GM18861 (cell line): ENCODE measurements around the gene CNTN4.

Source experiments
- ATAC-seq: cut with Tn5 transposase; IDR thresholded peaks from one replicate; pipeline ENCODE4 v1.9.1; 2021; ENCODE audit not compliant: unreplicated experiment

Gene CNTN4

DNA sequence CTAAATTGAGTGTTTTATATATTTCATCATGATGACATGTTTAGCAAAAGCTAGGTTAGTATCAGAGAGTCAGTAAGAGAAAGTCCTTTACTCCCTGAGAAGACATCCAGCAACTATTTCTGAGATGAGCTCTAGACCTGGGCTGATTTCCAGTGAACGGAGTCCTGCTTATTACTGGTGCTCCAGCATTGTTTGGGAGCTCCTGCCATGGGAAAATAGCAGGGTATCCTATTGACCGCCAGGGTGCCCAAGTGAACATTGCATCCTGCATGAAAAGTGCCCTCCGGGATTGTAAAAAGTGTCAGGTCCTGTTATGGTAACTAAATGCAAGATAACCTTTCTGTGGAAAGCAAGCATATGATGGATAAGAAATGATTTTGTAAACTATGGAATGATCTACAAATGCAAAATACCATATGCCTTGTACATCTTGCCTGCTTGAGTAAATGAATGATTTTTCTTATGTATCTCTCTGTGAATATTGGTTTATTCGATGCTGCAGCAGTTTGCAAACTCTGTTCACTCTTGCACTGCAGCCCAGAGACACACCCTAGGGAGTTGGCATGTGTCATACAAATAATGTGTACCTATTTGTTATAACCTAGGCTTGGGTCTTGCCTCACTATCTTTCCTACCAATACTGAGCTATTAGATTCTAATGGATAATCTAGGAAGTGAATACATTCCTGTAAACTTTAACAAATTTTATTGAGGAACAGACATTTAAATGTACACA lies 914.8 kb downstream of the CNTN4 start:
- ATAC-seq = no peak

DNA sequence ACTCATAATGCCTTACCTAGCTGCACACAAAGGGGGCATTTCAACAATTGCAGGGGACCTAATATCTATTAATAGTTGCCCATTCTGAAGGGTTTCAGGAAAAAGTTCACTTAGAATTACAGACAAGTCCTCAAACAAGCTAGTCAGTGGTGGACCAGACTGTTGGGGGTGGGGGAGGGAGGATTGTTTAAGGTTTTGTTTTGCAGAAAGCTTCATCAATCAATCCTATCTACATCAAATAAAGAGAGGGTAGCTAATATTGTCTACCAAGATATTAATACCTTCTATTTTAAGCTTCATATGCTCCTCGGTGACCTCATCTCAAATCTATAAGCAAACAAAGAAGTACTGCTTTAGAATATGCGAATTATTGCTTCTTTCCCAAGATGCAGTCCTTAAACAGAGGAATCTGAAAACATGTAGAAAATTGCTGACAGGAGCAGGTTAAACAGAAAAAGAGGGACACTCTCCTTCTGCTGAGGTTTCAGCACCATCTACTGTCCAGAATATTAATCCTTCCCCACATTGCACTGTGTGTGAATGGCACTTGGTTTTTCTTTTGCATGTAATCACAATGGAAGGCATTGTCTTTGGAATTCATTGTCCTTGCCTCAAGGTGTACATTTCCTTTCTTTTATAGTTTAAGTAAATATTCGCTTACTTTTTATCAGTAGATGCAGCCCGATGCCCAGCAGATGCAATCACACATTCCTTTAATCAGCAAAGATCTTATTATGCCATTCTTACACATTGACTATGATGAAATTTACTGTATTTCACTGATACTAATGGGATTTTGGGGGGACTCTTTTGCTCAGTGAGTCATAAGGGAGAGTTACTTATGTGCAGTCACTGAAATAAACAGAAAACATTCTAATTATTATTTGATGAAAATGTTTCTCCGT lies 916.8 kb downstream of the CNTN4 start:
- peak; percentile 78 for ATAC-seq

DNA sequence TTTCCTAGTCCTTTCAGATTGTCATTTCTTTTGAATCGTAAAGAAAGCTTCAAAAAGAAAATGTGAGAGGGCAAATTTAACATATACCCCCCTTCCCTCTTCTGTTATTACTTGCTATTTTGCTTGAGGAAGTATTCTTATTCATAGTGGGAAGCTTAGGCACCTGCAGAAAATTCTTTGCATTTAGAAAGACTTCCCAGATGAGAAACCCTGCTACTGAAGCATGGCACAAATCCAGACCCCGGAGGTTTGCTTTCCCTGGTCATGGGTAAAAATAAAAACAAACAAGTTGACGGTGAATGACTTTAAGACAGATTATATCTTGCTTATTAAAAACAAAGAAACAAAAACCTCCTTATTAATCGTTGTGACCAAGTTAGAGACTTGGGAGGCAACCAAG lies 917.6 kb downstream of the CNTN4 start:
- ATAC-seq = no peak

DNA sequence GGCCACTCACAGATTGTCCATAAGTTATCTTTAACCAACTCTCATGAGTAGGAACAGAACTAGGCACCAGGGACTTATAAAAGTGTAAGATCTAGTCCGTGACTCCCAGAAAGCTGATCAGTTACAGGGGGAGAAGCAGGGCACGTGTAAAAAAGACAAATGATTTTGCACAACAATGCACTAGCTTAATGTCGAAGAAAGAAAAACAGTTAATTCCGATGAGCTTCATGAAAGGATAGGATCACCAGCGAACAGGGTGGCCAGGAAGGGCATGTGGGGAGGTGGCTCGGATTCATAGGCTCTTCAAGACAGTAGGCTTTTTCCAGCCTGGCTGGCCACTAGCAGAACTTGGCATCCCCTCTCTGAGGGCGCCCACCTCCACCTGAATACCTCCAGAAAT lies 921.5 kb downstream of the CNTN4 start:
- ATAC-seq = no peak

DNA sequence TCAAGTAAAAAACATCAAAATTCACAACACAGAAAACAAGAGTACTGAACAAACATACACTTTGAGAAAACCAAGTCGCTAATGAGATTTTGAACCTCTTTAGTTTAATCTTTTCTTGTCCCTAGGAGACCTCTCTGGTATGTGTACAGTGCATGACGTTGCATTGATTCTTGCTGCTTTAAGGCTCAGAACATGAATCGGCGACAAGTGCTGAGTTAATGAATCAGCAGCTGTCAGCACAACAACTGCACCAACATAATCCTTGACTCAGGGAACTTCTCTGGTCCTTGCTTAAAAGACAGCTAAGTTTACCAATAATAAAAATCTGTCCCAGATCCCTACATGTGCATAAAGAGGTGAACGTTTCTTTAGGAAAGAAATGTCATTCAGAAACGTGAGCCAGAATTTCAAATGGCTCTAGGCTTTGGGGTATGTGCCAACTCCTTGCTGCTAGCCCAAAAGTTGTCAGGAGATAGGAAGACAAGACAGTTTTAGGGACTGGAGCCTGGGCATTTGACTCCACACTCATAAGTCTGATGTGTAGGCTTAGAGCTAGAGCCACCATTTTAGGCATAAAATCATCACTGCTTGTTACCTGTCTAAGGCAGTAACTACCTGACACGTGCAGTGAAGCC lies 924.6 kb downstream of the CNTN4 start:
- ATAC-seq = no peak

DNA sequence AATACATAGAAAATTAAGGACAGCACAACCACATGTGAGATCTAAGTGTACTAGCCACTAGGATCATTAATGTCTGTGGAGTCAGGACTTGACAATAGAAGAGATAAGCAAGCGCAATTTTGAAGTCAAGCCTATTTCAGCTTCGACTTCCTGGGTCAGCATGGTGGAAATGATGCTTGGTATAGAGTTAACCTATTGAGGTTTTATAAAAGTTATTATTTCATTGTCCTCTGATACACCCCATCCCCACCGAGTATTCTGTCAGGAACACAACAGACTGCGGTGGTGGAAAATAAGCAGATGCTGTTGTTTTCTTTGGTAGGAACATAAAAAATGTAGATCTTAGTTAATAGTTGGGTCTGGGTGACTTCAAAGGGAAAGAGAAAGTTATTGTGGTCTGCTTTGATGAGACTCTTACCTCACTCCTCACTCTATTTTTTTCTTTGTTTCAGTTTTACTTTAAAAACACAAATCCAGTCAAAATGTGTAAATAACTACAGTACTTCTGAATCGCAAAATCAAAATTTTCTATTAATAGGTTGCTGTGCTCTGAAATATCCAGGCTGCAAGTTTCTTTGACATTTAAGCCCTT lies 929.4 kb downstream of the CNTN4 start:
- peak; percentile 96 for ATAC-seq

DNA sequence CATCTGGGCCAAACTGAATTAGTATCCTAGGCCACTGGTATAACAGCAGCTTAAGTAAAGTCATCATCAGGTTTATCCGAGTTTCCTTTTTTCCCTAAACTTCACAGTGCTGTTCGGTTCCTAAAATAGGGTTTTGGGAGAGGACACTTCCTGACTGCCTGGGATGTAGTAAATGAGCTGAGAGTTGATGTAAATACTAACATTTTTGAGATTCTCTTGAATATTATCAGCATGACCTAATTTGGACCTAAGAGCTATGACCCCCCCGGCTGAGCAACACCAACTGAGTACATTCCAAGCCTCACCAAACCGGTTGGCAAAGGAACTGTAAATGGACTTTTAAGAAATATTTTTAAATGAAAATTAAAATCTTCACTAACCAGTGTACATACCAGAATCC lies 932.7 kb downstream of the CNTN4 start:
- no peak for ATAC-seq

DNA sequence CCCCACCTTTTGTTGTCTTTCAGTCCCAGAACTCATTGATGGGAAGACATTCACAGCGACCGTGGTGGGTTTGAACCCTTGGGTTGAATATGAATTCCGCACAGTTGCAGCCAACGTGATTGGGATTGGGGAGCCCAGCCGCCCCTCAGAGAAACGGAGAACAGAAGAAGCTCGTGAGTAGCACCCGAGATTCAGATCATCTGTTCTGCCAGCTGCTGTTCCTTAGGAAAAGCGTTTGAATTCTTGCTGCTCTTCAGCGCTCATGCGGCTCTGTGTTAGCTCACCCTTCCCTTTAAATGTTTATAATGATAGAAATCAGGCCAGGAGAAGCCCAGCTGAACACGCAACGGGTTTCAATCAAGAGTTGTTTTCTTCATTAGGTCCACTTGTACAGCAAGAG lies 938.5 kb downstream of the CNTN4 start:
- ATAC-seq = no peak

DNA sequence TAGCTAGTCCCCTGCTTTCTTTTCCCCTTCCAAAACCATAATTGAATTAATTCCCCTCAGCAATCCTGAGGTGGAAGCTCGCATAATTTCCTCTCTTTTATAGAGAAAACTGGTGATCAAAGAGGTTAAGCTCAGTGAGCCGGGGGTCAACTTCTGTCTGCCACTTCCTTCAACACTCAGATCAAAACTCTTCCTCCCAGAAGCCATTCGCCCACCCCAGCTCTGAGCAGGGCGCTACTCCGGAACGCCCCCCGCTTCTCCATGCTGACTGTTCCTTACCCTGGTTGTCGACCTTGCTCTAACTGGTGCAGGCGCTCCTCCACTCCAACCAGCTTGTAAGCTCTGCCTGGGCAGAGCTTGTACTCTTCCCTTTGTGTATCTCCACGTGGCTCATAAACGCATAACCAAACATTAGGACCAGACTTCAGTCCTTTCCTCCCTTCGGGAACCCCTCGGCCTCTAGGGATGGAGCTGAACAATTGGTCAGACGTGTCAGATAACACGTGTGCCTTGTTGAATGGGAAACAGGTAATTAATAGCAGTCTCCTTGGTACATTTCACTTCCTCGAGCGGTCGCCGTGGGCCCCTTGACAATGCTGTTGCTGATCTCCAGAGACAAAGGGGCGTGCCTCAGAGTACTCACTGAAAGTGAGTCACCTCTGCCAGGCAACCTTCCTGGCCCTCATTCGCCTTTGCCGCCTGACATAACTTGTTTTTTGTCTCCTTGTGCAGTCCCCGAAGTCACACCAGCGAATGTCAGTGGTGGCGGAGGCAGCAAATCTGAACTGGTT lies 939.7 kb downstream of the CNTN4 start:
- ATAC-seq = no peak

DNA sequence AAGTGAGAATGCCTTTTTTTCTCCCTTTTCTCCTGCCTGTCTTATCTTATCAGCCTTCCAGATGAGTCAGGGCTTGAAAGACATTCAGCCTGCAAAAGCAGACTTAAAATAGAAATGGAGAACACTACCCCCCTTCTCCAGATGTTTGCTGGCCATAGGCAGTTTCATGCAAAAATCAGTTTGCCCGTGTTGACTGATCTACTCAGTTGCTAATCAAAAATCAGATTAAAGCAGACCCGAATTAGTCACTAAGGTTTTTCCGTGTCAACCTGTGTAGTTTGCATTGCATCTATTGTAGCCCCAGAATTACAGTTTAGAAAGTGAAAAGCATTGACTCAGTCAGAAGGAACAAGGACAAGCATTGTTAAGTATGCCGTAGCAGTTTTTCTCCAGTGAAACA lies 955.3 kb downstream of the CNTN4 start:
- ATAC-seq = no peak

DNA sequence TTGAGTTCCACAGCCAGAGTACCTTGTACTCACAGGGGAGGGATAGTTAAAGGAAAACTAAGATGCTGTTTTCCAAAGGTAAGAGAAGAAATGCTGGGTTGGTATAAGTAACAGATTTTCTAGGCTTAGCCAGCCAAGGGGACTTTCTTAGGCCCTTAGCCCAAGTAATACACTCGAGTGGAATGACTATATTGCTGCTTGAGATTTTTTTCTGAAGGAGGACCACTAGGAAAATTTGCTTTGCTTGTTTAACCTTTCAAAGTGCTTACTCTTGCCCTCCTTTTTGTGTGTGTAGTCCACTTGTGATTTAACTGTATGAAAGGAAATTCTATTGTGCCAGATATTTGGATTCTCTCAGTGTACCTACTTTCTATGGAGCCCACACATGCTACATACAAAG lies 961.0 kb downstream of the CNTN4 start:
- no peak for ATAC-seq

DNA sequence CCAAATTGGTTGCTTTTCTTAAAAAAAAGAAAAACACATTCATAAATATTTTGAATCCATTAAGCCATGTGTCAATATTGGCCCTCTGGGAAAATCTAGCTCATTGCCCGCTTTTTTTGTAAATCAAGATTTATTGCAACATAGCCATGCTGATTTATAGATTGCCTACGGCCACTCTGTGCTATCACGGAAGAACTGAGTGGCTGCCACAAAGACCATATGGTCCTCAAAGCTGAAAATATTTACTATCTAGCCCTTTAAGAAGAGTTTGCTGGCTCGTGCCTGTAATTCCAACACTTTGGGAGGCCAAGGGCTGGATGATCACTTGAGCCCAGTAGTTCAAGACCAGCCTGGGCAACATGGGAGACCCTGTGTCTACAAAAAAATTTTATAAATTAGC lies 965.6 kb downstream of the CNTN4 start:
- ATAC-seq = no peak

DNA sequence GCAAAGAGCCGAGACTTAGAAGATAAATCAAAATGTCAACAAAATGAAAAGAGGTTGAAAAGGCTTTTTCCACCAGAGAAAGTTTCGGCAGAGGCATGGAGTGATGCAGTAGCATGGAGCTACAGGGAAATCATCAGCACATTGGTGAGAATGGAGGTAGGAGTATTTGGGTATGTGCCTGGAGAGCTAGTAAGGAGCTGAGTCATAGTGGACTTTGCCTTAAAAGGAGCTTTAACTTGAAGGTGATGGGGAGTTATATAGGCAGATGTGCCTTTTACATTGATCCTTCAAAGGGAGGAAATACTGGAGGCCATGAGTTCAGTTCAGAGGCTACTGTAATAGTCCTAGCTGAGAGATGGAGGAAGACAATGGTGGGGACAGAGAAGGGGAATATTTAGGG lies 967.2 kb downstream of the CNTN4 start:
- no peak for ATAC-seq

DNA sequence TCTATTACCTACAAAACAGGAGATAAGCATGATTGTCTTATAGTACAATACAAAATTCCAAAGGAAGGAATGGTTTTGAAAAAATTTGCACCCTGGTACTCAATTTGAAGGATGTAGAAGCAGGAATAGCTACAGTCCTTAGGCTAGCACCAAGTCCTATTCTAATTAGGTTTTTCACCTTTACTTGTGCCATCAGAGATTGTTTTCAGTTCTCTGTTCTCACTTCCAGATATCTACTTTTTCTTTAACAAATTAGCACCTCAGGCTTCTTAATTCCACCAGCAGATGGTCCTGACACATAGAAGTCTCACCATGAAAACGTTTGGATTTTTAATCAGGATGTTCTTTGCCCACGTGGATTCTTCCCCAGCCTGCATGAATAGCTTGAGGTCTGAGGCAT lies 967.7 kb downstream of the CNTN4 start:
- ATAC-seq = peak; percentile 75

DNA sequence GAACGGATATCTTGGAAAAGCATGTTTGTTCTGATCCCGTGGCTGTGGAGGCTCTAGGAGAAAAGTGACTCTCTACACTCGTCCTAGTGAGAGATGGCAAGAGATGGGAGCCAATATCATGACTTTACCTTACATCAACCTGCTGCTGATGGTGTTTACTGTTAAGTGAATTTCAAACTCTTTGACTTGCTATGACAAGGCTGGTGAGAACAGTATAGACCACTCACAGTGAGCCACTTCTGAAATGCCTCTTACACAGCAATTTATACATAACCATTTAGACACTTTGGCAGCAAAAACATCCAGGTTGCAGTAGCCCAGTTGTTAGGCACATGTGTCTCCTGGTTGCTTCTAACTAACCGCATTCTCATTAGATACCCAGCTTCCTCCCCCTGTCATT lies 968.2 kb downstream of the CNTN4 start:
- ATAC-seq = no peak

DNA sequence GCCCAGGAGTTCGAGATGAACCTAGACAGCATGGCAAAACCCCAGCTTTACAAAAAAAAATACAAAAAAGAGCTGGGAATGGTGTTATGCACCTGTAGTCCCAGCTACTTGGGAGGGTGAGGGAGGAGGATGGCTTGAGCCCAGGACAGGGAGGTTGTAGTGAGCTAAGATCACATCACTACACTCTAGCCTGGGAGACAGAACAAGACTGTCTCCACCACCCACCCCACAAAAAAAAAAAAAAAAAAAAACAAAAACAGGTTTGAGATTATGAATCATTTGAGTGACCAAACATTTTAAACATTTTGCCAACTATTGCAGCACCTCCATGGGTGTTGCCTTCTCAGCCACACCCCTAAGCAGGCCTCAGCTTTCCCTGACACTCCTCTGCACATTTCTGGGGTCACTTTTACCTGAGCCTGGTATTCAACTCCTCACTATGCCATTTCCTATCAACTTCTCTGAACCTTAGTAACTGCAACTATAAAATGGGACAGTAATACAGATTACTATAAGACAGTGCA lies 969.8 kb downstream of the CNTN4 start:
- ATAC-seq = no peak

DNA sequence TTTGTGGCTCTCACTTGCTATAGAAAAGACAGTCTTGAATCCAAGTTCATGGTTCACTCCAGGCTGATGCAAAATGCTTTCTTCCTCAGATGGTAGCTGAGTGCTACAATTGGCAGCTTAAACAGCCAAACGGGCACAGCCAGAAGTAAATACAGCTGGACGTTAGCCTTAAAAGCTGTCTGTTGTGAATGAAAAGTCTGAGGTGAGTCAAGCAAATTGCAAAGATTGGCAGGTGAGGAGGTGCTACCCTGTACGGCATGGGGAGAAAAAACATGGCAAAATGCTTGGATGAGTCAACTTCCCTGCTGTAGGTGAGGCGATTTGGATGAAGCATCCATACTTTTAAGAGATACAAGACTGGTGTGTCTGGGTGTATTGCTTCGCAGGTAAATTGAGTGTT lies 971.1 kb downstream of the CNTN4 start:
- ATAC-seq = no peak

DNA sequence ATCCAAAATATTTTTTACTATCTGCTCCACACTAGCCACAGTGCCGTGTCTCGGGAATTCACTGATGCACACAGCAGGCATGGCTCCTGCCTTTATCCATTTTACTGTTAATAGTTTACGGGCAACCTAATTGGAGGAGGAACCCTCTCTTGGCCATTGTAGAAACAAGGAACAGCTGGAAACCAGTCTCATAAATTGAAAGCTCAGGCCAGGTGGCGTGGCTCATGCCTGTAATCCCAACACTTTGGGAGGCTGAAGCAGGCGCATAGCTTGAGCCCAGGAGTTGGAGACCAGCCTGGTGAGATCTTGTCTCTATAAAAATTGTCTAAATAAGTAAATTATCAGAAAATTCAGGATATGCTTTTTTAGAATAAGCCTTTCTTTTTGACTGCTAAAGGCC lies 972.5 kb downstream of the CNTN4 start:
- ATAC-seq = no peak

DNA sequence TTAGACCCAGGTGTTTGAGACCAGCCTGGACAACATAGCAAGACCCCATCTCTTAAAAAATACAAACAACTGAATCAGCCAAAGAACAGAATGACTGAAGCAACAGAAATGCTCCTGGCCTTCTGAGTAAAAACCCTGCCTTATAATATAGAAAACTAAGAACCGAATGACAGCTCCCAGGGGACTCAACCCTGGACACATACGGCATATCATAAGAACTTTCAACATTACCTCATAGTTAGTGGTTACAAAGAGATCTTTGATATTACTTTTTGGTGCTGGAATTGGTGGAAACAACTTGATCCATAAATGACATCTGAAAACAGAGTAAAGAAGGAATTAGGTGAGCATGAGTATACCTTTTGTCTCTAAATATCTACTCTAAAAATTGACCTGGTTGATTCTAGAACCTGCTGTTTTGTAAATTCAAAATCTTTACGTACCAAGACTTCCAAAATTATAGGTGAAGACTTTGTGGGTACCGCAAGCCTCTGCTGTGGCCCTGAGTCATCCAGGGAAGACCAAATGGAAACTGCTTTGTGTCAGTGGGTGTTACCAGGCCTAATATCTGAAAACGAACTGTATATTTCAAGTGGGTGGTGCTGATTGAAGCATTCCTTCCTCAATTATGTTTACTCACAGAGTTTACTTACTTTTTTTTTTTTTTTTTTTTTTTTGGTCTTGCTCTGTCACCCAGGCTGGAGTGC lies 976.0 kb downstream of the CNTN4 start:
- peak; percentile 76 for ATAC-seq

DNA sequence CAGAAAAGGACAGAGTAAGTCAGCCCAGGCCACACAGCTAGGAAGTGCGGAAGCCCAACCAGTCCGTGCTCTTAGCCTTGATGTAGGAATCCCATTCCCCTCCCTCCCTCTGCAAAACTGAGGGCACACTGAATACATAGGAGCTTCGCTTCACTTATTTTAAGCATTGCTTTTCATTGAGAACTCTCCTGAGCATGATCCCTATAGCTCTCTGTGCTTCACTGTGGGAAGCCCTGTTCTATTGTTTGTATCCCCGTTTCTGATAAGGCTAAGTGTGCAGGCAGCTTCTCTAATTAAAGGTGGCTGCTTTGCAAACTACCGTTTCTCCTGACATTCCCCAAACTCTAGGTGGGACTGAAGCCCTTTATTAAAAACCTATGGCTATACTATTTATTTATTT lies 981.6 kb downstream of the CNTN4 start:
- ATAC-seq = no peak
